Germinal center (tissue), 1 donor: Measurements from ENCODE around the gene CD7.

Experiments
- DNase-seq: peaks from one replicate; pipeline ENCODE4 v3.0.0; 2012; ENCODE audit warnings: mixed read lengths, low spot score

The CD7 gene

DNA sequence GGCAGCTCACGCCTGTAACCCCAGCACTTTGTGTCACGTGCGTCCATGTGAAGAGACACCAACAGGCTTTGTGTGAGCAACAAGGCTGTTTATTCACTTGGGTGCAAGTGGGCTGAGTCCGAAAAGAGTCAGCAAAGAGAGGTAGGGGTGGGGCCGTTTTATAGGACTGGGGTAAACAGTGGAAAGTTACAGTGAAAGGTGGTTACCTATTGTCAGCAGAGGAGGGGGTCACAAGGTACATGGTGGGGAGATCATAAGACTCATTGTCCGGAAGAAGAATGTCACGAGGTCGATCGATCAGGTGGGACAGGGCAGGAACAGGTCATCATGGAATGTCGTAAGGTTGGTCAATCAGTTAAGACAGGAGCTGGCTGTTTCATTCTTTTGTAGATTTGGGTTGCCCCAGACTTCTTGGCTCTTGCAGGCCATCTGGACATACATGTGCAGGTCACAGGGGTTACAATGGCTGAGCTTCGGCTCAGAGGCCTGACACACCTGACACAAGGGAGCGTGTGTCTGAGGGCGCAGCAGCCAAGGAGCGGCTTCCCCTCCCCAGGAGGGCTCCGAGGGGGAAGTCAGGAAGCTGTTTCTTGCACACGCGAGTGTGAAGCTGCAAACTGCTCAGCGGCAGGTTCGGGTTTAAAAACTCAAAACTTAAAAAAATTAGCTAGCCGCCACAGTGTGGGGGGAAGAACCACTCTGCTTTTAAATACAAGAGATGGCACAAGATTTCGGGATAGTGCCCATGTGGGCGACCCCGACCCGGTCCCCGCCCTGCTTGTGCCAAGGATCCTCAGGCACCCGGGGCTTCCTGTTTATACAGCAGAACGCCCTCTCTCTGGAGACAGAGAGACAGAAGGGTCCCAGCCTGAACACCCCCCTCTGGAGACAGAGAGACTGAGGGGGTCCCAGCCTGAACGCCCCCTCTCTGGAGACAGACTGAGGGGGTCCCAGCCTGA lies 29.2 kb upstream of the CD7 start:
- DNase-seq: no peak

DNA sequence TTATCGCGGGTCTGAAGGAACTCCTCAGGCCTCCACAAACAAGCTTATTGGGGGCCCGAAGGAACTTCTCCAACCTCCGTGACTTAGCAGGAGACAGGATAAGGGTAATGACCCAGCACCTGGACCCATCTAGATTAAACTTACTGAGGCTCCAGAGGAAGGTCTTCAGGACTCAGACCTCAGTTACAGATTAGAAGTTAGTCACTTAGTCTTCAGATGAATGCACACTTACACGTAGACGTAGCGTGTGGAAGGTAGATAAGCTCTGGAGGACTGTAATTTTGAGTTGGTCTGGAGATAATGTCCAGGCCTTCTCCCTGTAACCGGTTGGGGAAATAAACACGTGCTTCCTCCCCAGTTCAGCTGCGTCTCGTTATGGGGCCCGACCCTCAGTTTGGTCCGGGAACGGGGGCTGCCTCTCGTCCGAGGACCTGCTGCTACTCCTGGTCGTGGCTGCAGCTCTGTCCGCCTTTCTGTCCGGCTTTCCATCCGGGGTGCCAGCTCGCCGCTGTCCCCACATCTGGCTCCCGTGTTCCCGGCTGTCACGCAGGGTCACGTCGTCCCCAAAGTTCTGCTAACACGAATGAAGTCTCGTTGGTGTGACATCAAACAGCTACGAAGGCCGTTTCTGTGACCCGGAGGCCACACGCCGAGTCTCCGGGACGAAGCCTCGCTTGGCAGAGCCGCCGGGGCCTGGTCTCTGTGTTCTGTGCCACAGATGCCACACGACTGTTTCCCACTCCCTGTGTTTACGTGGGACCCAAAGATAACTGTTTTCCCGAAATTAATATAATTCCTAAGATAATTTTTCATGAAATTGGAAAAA lies 28.0 kb upstream of the CD7 start:
- DNase-seq: no peak

DNA sequence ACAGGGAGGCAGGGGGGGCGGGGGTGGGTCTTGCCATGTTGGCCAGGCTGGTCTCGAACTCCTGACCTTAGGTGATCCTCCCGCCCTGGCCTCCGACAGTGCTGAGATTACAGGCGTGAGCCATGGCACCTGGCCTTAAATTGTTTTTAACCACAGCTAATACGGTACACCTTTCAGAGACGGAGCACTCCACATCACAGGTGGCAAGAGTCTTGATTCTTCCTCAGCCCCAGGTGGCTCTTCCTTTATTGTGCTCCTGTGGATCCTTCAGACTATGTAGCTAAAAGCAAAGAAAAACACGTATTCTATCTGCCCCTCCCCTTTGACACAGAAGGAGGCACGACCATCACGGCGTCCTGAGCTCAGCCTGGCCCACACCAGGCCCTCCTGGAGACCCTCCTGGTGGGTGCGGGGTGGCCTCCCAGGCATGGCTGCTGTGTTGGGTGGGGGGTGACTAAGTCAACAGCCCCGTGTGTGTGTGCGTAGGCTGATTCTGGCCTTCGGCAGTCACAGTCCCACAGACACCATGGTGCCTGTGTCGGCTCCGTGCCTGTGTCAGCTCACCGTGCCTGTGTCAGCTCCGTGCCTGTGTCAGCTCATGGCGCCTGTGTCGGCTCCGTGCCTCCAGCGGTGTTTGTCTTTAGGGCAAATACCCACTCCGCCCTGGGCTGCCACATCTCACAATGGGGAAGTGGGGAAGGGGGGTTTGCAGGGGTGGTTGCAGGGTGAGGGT lies 26.9 kb upstream of the CD7 start:
- DNase-seq: no peak

- DNase-seq: no peak
Observed at GRCh38 chr17:82343560-82343959, 26.2 kb upstream of the CD7 start.

DNA sequence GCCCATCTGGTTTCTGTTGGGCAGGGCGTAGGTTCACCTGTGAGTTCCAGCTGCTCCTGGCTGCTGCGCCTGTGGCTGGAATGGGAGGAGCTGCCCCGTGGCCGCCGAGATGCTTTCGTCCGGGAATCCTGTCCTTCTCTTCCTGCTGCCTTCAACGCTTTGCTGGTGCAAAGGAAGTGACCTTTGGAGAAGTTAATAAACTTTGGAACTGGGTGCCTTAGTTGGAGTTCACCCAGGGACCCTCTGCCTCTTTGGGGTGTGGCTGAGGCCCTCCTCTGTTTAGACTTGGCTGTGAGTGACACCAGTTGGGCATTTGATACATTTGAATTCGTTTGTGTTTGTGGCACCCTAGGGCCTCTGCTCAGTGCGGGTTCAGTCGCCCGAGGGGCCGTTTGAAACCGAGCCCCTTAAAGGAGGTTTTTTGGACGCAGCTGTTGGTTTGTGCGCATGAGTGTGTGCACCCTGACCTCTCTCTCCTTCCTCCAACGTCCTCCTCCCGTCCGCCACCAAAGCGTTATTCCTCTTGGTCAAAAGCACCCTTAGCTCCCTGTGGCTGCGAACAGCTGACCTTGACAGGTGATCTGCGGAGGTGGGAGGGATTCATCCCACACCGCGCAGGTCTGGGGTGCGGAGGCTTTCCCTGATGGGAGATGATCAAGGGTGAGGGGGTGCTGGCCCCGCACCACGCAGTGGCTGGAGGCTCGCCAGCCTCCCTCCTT lies 25.1 kb upstream of the CD7 start:
- DNase-seq: no peak

DNA sequence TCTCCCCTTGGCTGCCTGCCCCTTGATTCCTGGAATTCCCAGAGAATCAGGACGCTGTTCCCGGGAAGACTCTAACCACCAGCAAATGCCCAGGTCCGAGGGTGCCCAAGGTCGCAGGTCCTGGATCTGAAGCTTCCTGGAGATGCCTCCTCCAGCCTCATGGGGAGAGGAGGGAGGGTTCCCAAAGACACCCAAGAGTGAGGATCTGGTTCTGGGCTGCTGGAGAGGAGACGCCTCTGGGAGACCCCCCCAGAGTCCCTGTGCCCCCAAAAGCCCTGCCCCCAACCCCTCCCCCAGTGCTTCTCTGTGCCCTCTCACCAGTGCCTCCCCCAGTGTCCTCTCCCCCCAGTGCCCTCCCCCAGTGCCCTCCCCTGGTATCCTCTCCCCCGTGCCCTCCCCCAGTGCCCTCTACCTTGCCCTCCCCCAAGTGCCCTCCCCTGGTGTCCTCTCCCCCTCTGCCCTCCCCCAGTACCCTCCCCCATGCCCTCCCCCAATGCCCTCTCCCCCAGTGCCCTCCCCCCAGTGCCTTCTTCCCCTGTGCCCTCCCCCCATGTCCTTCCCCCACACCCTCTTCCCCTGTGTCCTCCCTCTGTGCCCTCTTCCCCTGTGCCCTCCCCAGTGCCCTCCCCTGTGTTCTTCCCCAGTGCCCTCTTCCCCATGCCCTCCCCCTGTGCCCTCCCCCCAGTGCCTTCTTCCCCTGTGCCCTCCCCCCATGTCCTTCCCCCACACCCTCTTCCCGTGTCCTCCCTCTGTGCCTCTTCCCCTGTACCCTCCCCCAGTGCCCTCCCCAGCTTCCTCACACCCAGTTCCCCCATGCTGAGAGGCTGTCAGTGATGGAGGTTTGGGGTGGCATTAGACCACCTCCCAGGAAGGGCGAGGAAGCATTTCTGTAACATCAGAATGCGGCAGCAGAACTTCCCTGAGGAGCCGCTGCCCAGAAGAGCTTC lies 22.5 kb upstream of the CD7 start:
- DNase-seq: no peak

DNA sequence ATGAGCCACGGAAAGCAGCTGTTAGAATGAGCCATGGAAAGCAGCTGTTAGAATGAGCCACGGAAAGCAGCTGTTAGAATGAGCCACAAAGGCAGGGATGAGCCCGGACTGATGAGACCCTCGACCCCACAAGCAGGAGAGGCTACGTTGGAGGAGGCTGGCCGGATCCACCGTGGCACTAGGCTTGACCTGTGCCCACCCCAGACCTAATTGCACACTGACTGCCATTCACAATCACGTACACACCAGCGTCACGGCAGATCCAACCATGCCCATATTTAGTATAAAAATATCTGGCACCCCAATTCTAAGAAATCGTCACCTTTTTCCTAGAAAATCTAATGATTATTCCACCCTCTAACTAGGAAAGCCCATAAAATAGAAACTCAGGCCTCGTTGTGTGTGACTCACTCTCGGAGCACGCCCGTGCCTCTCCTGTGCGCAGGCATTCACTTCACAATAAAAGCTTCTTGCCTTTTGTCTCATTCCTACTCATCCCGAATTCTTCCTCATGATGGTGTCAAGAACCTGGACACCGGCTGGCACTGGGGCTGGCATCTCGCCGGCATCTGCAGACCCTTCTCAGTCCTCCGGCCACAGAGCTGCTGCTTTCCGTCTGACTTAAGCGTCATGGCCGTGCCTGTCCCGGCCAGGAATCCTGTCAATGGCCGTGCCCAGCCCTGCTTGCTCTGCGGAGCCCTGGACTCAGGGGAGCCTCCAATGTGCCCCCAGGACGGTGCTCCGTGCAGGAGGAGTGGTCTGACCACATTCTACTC lies 21.6 kb upstream of the CD7 start:
- no peak for DNase-seq

- DNase-seq: no peak
Observed at GRCh38 chr17:82334622-82335394, 17.4 kb upstream of the CD7 start.

DNA sequence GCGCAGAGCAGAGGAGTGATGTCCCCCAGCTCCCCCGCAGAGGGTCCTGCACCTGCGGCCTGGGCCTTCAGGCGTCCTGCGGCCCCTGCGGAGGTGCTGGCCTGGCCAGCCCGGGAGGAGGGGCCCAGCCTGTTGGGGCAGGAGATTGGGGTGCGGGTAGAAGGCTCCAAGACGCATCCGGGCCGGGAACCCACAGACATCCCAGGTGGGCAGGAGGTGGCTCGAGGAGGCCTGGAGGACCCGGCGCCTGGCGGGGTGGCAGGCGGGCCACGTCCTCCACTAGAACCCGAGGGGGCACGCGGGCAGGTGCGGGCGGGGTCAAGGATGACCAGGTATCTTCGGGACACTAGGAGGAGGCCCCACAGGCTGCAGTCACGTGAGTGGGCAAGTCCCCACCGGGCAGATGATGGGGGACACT lies 16.8 kb upstream of the CD7 start:
- DNase-seq: no peak

- no peak for DNase-seq
Observed at GRCh38 chr17:82333279-82334171, 16.1 kb upstream of the CD7 start, which contains the start of gene SECTM1. Gene SECTM1 (minus strand): TSS chr17:82333766. CDS start chr17:82327240, 6,526 bp downstream.

GRCh38 chr17:82332669-82333278 lies 15.4 kb upstream of the CD7 start:
- no peak for DNase-seq

GRCh38 chr17:82331345-82331939 lies 14.0 kb upstream of the CD7 start:
- DNase-seq: no peak

DNA sequence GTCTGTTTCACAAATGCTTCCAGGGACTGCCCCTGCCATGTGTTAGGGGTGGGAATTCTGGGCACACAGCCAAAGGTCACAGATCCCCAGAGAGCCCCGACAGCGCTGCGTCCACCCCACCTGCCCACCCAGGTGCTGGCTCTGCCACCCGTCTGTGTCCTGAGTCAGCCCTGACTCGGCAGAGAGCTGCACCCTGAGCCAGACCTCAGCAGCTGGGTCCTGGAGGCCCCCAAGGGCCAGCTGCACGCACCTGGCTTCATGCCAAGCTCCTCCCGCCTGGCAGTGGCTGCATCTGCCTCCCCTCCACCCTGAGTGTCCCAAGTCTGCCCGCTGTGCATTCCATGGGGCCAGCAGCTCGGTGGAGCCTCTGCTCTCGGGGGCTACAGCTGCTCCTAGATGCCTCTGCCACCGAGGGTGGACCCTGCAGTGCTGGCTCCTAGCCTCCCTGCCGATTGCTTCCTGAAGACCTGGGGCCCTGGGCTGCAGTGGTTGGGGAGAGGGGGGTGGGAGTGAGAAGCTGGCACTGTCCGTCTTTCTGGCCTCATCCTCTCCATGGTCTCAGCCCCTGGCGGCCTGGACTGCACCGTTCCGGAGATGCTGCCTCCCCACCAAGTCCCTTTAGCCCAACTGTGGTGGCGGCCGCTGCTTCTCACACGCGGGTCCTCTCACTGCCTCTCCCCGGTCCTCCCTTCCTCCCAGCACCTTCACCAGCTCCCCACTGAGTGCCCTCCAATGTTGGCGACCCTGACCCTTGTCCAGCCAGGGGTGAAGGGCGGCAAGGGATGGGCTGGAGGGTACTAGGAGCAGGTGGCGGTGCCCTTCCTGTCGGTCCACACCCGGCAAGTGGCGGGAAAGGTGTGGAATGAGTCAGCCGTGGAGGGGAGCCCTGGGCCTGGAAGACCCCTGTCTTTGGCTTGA lies 13.2 kb upstream of the CD7 start:
- DNase-seq: no peak

DNA sequence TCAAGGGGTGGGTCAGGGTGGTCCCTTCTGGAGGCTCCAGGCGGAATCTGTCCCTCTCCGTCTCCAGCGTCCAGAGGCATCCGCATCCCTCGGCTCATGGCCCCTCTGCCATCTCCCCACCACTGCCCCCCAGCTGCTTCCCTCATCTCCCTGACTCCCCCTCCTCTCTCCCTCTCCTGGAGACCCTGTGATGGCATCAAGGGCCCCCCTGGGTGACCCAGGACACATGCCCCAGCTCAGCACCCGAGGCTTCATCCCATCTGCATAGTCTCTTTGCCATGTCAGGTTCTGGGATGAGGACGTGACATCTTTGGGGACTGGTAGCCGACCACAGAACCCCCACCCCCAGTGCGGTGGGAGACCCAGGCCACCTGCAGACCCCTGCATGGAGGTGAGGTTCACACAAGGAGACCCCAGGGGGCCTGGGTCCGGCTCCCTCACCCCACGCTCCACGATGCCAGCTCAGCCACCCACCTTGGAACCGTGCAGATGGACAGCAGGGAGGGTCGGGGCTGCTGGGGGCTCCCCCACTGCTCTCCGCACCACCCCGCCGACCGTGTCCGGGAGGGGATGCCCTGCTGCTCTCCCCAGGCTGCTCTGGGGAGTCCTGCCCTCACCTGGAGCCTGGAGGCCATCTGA lies 12.4 kb upstream of the CD7 start:
- DNase-seq: no peak

DNA sequence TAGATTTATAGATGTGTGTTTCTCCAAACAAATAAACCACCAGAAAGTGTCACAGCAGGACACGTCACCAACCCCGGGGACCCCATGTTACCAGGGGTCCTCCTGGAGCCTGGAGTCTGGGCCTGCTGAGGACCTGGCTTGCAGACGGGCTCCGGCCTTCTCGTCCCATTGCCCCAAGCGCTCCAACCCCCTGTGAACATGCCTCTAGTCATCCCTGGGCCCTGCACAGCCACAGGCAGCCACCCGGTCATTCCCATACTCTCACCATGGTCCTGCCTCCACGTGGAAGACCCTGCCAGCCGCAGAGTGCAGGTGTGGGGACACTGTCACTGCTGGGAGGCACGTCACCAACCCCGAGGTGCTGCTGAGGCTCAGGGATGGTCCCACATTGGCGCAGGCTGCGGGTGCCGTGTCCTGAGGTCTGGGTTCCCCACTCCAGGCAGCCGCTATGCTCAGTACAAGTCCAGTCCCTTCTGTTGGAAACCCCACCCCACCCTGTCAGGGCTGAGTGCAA lies 11.6 kb upstream of the CD7 start:
- DNase-seq: no peak
